ENCODE data around the gene ZNF571.

Gene ZNF571

GRCh38 chr19:37594304-37594981 is at the start of gene ZNF571, which contains the start of gene ZNF540:
TSS of gene ZNF571 (minus strand) at chr19:37594792. CDS start at chr19:37586676, 8,116 bp downstream.
TSS of gene ZNF540 (plus strand) at chr19:37594876. CDS start at chr19:37598448, 3,572 bp downstream.
- DNase-seq, result peak; percentile 91 to 98 (median 96)
- intact Hi-C loops (cut with DNase I), result no loop called here

DNA sequence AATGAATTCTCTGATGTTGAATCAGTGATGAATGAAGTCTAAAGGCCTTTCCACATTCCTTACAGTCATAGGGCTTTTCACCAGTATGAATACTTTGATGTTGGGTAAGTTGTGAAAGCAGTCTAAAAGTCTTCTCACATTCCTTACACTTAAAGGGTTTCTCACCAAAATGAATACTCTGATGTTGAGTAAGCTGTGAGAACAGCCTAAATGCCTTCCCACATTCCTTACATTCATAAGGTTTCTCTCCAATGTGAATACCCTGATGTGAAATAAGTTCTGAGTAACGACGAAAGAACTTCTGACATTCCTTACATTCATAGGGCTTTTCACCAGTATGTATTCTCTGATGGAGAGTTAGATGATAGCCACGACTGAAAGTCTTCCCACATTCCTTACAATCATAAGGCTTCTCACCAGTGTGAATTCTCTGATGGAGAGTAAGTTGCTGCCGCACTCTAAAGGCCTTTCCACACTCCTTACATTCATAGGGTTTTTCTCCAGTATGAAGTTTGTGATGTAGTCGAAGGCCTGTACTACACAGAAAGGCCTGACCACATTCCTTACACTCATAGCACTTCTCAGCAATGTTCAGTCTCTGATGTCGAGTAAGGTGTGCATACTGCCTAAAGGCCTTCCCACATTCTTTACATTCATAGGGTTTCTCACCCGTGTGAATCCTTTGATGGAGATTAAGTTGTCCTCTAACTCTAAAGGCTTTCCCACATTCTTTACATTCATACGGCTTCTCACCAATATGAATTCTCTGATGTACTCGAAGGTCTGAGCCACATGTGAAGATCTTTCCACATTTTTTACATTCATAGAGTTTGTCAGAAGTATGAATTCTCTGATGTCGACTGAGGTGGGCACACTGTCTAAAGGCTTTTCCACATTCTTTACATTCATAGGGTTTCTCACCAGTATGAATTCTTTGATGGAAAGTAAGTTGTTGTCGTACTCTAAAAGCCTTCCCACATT is 40.8 kb upstream of the ZNF571 start:
- intact Hi-C loops (cut with DNase I), result no loop called here
- DNase-seq, result no peak

- intact Hi-C loops (cut with DNase I), result no loop called here
- DNase-seq, result peak; percentile 24 to 79 (median 60)
Measured at GRCh38 chr19:37594982-37595382, 390 bp upstream of the ZNF571 start.

DNA sequence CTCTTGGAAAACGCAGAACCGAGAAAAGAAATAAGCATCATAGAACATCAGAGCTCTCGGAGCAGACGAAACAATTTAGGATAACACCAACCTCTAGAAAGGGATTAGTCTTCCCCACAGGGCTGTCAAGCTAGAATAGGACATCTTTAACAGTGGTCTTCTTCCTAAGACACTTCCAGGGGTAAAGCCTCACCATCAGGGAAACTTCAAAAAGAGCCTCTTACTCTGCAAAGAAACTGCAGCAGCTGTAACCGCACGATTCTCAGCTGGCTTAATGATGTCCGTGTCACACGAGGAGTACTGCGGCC is 642 bp downstream of the ZNF571 start:
- no peak for DNase-seq
- intact Hi-C loops (cut with DNase I), result no loop called here

DNA sequence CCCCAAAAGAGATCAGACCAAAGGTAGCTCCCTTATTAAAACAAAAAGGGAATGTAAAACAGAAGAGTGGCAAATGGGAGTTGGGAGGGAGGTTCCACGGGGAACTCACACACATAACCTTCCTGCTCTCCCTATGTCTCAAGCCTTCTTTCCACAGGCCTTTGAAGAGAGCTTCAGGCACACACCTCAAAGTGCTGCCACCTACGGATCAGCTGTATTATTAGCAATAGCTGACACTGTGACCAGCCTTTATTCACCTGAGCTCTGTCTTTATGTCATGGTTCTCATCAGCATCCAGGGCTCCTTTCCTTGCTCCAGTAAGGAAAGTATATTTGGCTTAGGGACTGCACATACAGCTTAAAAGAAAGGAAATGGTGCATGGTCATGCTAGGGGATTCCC is 11.3 kb downstream of the ZNF571 start:
- no peak for DNase-seq
- intact Hi-C loops (cut with DNase I), result no loop called here

DNA sequence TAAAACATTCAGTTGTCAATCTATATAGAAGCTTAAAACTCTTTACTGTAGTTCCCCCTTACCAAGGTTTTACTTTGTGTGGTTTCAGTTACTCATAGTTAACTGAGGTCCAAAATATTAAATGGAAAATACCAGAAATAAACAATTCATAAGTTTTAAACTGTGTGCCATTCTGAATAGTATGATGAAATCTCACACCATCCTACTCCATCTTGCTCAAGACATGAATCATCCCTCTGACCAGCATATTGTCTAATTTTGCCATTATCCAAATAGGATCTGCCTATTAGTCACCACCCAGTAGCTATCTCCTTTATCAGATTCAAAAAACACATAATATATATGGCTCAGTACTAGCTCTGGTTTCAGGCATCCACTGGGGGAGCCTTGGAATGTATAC is 22.4 kb downstream of the ZNF571 start:
- intact Hi-C loops (cut with DNase I), result no loop called here

DNA sequence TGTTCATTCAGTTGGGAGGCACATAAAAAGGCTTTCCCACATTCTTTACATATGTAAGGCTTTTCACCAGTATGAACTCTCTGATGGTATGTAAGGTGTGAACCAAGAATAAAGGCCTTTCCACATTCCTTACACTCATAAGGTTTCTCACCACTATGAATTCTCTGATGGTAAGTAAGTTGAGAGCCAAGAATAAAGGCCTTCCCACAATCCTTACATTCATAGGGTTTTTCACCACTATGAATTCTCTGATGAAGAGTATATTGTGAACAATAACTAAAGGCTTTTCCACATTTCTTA is 29.3 kb downstream of the ZNF571 start:
- DNase-seq, result no peak
- intact Hi-C loops (cut with DNase I), result no loop called here

More for the DNA sequence above, 22.4 kb downstream of the ZNF571 start:
- no peak for DNase-seq

DNA sequence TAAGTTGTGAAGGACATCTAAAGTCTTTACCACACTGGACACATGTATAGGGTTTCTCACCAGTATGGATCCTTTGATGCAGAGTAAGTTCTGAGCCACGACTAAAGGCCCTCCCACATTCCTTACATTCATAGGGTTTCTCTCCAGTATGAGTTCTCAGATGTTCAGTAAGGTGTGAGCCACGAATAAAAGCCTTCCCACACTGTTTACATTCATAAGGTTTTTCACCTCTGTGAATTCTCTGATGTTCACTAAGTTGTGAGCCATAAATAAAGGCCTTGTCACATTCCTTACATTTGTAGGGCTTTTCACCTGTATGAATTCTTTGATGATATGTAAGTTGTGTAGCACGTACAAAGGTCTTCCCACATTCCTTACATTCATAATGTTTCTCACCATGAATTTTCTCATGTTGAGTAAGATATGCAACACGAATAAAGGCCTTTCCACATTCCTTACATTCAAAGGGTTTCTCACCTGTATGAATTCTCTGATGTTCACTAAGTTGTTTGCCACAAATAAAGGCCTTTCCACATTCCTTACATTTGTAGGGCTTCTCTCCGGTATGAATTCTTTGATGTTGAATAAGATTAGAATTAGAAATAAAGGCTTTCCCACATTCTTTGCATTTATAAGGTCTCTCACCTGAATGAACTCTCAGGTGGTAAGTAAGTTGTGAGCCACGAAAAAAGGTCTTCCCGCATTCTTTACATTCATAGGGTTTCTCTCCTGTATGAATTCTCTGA is 29.8 kb downstream of the ZNF571 start:
- intact Hi-C loops (cut with DNase I), result no loop called here

GRCh38 chr19:37563518-37563917 is 31.1 kb downstream of the ZNF571 start:
- intact Hi-C loops (cut with DNase I), result no loop called here
- DNase-seq, result no peak

More for the DNA sequence above, 29.8 kb downstream of the ZNF571 start:
- DNase-seq, result no peak

DNA sequence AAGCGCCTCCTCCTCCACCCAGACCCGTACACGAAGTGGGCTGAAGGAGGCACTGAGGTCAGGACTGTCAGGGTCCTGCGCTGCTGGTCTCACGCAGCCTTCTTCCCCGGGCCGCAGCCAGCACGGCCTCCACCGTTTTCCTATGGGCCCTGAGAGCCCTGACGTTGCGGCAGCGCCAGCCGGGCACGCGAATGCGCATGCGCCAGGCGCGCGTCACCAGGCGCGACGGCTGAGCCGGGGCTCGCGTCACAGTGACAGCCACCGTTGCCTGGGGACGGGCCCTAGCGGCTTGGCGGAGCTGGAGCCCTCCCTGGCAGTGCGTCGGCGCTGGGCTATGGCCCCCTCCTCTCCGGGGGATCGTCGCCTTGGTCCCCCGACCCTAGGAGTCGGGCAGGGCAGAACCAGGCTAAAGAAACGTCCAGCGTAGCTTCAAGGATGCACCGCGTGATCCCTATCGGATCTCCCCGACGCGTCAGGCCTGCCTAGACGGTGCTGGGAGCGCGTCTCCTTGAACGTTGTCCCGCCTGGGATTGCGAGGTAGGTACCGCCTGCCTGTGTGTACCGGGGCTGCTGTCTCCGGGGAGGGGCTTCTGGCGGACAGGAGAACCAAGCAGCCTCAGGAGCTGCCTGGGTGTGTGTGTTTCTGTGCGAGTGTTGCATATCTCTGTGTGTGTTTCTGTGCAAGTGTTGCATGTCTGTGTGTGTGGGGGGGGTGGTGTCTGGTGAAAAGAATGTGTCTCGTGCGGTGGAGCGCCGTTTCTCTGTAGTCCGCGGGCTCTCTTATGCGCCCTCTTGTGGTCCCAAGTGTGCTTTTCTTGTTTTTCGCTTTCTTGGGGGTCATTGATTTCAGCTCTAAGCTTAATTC is 43.2 kb downstream of the ZNF571 start:
- peak in 39 of 42 donors; percentile 9 to 82 (median 56) for DNase-seq
- intact Hi-C loops (cut with DNase I), result no loop called here

GRCh38 chr19:37537391-37537947 is 57.1 kb downstream of the ZNF571 start:
- intact Hi-C loops (cut with DNase I), result no loop called here
- DNase-seq, result no peak

- peak in 5 of 42 donors; percentile 10 to 60 (median 13) for DNase-seq
- intact Hi-C loops (cut with DNase I), result no loop called here
Measured at GRCh38 chr19:37519890-37520289, 74.7 kb downstream of the ZNF571 start.
